HG02571 (cell line): ENCODE data around the gene P2RX3.
"Not testable (repeated sequence)": the region's sequence is repeated elsewhere in the genome, so short reads cannot be mapped to it uniquely, and the experiment has no call there.

Experiments used
- ATAC-seq: cut with Tn5 transposase; IDR thresholded peaks from one replicate; pipeline ENCODE4 v1.9.1; 2021; ENCODE audit warnings: mild to moderate bottlenecking, moderate library complexity; ENCODE audit not compliant: unreplicated experiment

Gene P2RX3

DNA sequence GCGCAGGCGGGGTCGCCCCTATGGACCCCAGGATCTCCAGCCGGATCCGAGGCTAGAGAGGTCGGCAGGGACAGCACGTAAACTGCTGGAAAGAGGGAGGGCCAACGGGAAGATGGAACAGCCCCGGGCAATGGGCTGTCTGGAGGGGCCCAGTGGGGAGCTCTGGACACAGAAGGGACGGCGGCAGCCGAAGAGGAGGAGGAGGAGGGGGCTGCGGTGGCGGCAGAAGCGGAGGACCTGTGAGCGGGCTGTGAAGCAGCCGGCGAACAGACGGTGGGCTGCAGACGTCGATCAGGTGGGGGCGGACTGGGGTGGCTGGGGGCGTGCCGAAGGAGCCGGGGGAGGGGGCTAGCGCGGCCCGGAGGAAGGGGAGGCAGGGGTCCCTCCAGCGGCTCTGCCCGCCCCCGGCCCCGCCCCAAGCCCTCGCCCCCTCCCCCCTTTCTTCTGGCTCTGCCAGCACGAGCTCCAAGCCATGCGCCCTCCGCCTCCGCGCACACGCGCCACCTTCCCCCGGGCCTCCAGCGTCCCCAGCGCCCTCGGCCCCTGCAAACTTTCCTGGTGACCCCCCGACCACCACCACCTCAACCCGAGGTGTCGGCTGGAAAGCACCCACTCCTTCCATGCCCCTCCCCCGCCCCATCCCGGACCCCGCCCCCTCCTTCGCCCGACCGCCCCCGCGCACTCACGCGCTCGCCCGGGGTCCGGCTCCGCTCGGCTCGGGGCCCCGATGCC lies 13.8 kb upstream of the P2RX3 start:
- no peak for ATAC-seq

DNA sequence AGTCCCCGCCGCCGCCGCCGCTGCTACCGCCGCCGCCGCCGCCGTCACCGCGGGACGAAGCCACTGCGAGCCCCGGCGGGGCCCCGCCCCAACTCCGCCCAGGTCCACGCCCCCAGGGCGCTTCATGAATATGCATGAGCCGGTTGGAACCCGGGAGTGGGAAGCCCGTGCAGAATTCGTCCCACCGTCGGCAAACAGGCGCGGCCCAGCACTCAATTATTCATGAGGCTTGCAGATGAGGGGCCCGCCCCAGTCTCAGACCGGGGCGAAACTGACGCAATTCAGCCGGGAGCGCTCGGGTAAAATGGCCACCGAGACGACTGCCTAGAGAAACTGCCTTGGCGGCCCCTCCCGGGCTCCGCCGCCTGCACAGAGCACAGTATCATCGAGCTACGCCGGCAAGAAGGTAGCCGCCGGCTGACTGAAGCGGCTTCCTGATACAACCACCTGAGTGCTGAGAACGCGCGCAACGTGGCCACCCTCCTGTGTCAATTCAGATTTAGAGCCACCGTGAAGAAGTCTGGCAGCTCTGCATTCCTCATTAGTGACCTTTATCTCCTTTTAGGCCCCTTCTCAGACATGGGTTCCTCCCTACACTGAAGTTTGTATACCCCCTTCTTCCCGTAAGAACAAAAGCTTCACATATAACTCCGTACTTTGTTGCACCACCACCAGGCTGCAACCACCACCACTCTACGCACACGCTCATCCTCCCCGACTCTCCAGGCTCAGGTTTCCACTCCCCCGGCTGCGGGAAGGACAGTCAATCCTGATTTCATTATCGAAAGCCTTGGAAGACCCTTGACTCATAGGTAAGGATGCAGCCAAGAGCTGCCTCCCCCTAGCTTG lies 13.0 kb upstream of the P2RX3 start, which contains the start of gene TNKS1BP1:
TNKS1BP1 (minus strand) TSS at position 67 of the 849 bp plus-strand sequence. CDS start 3,067 bp downstream, outside the sequence.
- peak; percentile 89 for ATAC-seq

DNA sequence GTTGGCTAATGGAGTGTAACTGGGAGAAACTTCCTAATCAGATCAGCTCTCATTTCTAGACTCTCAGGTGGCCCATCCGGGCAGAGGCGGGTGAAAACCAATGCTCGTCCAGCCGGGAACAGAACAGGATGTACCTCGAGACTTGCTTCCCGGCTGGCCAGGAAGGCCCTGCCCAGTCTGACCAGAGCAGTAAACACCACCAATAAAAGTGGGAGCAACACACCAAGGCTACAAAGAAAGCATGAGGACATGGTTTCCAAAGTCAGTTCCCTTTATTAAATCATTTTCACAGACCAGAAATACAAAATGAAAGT lies 12.5 kb upstream of the P2RX3 start:
- no peak for ATAC-seq

DNA sequence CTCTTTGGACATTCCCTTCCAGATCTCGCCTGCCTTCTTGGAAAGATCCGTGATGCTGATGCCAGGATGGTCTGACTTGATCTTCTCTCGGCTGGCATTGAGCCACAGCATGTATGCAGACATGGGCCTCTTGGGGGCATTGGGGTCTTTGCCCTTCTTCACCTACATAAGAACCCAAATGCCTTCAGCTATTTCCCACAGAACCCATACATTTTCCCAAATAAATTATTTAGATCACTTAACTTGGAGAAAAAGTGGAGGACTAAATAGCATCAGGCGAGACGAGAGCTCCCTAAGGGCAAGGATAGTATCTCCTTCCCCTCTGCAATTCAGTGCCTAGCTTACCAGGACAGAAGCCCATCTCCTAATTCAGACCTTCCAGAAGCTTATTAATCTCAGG lies 10.4 kb upstream of the P2RX3 start:
- no peak for ATAC-seq

DNA sequence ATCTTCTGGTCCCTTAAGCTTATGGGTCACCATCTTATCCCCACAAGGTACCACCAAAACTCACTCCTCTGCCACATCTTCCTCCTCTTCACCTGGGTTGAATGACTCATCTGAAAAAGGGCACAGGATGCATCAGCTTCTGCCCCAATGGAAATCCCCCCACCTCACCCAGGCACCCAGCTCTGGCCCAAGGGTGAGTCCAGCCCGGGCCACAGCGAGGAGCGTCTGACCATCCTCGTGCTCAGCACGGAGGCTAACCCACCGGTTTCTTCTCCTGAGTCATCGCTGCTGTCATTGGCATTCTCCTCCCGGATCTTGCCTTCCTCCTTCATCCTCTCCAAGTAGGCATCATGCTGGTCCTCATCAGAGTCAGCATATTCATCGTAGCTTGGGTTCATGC lies 8.1 kb upstream of the P2RX3 start:
- ATAC-seq, result no peak

DNA sequence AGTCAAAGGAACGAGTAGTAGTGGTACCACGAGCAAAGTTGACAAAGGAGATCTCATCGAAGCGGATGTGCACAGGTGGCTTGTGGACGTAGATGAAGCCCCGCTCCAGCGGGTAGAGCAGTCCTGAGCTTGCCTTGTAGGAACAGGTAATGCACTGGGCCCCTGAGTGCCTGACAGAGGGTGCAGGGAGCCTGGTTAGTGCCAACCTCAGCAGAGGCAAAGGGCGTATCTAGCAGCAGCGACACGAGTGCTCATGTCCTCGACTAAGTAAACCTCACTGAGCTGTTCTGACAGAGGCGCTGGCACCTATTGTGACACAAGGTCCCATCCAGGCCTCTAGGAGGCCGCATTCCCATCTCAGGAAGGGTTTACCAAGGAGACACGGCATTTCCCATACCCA lies 6.4 kb upstream of the P2RX3 start:
- ATAC-seq, result no peak

DNA sequence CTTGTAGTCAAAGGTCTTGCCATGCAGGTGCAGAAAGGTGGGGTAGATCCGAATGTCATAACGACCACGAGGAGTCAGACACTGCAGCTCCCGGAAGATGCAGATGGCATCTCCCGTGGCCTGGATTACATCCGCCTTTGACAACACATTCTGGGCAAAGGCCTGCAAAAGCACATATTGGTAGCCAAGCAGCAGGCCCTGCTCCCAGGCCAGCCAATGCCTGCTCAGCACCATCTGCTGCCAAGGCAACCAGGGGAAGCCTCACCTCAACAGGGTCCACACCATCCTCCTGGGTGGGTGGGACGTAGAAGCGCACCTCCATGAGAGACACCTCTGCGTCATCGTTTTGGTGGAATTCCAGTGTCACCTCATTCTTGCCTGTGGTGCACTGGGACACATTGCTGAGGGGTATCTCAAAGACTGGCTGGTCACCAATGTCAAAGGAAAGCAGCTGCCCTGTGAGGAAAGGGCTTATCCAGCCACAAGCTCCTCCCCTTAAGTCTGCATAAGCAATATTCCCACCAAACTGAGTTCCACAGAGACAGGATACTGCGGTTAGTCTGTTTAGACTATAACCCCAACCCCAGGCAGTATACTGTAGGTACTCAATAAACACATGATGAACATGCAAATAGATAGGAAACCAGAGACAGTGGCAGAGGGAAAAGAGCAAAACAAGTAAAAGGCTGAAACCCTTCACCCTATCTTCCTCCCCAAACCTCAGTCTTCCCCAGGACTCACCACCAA lies 5.3 kb upstream of the P2RX3 start:
- no peak for ATAC-seq

DNA sequence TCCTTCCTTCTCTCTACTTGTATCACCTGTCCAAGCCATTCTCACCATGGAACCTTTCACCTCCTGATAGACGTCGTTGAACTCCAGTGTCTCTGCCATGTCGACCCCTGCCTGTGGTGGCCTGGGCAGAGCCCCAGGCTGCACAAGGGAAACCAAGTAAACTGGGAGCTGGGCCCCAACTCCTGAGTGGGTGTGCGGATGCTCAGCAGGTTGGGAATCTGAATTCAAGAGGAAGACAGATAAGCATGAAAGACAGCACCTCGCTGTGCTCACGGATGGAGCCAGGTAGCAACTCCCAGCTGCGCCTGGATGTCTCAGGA lies 3.2 kb upstream of the P2RX3 start:
- no peak for ATAC-seq

DNA sequence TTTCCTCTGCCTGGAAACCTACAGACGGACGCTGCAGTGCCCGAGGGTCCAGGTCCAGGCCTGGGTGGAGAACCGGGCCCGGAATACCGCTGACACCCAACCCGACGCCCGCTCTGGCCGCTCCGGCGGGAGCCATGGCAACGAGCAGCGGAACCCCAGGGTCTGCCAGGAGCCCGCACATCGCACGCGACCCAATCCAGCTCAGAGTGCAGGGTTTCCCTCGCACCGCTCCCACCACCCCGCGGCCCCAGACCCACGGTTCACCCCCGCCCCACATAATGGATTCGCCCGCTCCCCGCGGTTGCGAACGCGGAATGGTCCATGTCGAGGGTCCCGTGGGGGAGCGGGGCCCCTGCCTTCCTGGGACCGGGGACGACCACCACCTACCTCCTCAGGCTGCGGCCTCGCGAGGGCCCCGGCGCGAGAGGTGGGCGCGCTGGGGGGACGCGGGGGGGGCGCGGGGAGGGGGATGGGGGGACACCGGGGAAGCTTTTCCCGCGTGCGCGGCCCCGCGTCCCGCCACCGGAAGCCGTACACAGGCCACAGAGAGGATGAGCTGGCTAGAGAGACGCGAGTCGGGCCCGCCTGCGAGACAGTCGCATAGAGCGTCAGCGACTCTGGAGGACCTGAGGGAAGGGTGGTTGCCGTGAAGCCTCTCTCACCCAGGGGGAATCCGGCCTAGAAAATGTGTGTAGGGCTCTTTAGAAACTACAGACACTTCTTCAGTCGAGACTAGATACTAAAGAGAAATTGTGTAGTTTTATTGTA lies 2.6 kb upstream of the P2RX3 start, which contains the start of gene SSRP1:
SSRP1 (minus strand) TSS at position 550 of the 768 bp plus-strand sequence. CDS start 771 bp downstream, outside the sequence.
- ATAC-seq, result peak; percentile 99

DNA sequence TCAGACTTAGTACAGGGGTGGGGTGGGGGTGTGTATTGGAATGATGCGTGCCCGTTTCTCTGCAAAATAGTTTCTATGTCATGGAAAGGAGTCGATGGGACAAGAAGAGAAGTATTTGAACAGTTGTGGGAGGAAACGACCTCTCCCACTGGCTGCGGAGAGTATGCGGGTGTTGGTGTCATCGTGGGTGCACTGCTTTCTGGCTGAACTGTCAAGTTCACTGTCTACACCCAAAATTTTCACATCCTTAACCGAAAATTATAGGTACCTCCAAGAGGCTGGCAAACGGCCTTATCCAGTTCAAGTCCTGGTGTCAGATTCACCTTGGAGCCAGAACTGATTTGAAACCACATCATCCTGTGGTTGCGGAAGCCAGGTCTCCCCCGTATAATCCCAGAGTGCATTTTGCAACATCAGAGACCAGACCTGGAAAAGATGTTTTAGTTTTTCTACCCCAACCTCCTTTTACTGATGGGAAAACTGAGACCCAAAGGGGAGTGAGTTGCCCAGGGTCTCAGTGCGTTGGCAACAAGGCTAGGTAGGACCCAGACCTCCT lies 2.0 kb upstream of the P2RX3 start:
- ATAC-seq, result no peak

DNA sequence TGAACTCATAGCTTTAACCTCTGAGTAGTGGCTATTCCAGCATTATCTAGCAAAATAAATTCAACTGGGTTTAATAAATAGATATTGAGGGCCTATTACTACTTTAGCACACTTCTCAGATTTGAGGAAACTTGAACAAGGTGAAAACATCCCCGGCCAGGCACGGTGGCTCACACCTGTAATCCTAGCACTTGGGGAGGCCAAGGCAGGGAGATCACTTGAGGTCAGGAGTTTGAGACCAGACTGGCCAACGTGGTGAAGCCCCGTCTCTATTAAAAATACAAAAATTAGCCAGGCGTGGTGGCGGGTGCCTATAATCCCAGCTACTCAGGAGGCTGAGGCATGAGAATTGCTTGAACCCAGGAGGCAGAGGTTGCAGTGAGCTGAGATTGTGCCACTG lies 1.3 kb upstream of the P2RX3 start:
- not testable (repeated sequence) for ATAC-seq

DNA sequence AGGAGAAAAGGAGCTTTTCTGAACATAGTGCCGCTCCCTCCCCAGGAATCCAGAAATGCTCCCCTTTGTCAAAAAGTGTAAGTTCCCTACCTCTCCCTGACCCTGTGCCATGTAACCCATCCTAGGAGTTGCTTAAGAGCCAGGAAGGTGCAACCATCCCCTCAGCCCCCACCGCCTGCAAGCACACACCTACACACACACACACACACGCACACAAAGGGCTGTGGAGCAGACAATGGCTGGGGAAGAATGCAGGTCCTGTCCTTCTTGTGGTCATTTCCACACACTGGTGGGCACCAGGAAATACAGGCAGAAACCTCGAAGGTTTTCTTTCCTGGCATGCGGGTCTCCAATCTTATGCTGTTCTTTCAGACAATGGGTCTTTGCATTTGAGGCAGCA lies 1.2 kb downstream of the P2RX3 start:
- no peak for ATAC-seq

DNA sequence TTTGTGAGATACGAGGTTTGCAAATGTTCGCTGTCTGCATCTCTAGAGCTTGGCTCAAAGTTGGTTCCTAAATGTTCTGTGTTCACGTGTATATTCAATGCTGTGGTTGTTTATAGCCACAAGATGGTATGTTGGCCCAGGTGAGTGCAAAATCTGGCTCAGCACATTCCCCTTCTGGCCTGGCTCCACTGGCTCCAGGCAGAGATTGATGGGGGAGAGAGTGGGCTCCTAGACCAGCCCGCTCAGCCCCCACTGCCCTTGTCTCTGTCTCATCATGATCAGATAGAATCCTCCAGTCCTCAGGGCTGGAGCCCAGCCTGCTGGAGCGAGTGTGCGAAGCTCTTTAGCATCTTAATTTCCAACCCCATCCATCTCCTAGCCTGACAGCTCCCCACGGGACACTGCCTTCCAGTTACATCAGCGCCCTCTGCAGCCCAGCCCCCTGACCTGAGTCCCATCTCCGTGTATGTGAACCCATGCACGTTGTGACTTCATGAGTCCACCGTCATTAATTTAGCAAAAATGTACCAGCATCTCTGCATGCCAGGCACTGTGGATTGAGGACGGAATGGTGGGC lies 2.0 kb downstream of the P2RX3 start:
- ATAC-seq, result no peak

DNA sequence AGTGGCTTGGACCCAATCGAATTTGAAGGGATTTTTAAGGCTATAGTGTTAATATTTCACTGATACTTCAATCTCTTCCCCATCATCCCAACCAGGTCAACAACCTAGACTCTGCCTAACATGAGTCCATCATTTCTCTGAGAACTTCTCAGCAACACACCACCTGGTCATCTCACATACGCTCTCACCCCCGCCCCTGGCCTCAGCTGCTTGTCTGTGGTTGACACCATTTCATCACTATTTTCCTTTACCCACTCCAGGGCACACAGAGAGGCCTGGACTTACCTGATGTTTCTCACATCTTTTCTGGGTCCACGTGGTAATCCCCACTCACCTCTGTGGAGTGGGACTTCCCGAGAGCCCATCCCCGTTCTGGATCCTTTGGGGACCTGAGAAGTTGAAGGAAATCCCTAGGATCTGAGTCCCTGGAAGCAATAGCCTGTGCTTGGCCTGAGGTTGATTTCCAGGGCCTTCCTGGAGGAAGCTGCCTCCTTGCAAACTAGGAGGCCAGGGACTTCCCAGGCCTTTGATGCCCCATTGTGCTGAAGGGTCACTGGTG lies 3.2 kb downstream of the P2RX3 start:
- ATAC-seq, result no peak

DNA sequence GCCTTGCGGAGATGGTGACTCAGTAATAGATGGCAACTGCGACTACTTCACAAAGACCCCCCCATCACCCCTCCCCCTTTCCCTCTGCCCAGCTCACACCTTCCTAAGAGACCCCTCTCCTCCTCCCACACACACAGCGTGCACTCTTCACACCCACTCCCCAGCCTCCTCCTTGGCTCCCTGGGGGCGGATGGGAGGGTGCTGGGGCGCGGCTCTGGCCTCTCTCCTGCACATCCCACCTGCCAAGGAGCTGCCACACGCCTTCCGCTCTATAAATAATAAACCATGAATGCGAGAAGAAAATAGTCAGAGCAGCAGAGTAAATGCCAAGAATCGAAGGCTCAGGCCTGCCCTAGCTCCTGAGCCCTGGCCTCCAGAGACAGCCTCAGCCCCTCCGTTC lies 4.5 kb downstream of the P2RX3 start:
- ATAC-seq, result no peak

DNA sequence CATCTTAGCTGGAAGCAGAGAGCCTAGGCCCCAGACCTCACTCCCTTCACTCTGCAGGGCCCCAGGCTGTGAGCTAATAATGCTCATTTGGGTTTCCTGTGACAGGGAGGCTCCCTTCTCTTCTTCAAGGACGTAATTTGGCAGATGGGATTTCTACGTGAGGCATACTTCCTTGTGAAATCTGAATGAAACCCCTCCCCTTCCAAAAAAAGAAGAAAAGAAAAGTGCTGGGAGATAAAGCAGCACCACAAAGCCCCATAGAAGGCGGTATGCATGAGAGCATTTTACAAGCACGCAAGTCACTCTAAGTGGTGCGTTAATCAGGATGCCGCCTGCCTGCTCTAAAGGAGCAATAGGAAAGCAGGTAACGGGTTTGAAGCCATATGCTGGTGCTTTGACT lies 5.7 kb downstream of the P2RX3 start:
- ATAC-seq, result no peak

DNA sequence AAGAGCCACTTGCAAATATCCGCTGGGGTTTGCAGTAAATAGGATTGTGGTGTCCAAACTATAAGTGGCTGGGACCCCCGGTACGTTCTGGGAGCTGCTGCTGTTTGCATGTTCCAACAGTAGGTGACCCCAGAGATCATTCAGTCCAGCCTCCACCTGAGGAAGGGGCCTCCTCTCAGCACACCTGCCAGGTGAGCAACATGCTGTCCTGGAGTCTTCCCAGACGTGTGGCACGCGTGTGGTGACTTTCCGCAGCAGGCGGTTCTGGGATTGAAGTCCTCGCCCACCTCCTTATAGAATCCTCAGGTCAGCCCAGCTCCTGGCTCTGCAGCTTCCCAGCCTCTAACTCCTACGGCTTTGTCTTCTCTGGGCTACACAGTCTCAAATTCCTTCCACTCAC lies 6.7 kb downstream of the P2RX3 start:
- ATAC-seq, result no peak

DNA sequence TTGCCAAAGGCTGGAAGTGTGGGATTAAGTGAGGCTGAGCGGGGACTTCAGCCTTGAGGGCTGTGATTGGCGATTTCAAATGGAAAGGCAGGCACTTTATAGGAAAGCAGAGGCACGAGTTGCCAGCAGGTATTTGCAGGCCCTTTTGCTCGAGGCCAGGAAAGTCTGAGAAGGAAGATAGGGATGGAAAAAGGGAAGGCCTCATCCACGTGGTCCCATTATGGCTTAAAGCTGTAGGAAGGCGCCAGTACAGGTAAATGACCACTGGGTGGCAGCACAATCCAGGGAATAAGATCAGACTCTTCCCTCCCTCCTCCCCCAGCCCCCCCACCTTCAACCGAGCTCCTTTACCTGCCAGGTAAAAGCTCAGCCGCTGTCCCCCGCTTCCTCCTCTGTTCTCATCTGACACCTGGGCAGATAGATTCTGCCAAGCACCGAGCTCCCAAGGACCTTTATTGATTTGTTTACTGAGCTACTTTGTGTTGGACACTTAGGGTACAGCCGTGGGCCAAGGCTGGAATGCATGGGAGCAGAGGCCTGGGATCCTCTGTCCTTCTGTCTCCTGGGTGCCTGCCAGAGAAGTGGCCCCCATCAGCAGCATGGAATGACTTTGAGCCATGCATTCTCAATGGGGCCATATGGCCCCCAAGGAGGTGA lies 7.5 kb downstream of the P2RX3 start:
- ATAC-seq, result peak; percentile 71

DNA sequence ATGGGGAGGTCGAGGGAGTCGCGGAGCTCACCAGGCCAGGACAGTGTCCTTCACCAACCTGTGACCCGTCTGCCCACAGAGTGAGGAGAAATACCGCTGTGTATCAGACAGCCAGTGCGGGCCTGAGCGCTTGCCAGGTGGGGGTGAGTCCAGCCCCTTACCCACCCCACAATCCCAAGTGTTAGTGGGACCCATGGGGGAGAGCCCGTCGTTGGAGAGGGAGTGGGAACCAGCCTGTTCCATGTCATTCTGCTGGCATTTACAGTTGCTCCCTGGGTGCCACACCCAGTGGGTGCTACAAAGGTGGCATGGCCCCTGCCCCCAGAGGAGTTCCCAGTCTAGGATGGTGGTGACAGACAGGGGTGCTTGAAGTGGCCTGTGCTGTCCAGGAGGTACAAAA lies 9.2 kb downstream of the P2RX3 start:
- no peak for ATAC-seq
